CD4-positive, alpha-beta T cell (primary cell): ENCODE data around the gene ADCY5. TPM values are rescaled to one million over a fixed set of nuclear protein-coding genes. Genes with fewer than 3 reads are reported as not detected.

ENCODE experiments used
- ATAC-seq: fragments of 200-7000 bp; cut with Tn5 transposase; one replicate; pipeline ENCODE4 v1.10.0; 2022; ENCODE audit warnings: mild to moderate bottlenecking; ENCODE audit not compliant: poor library complexity
- CTCF ChIA-PET: fragments of 350-600 bp; sonication (Branson Sonifier 250); formaldehyde crosslinking; loops from one replicate; lab custom pipeline; 2021; ENCODE audit warnings: antibody characterized with exemption, inconsistent platforms; lab: Charles Lee
- POLR2A ChIA-PET: fragments of 350-600 bp; sonication (Branson Sonifier 250); formaldehyde crosslinking; loops from one replicate; lab custom pipeline; 2021; ENCODE audit warnings: antibody characterized with exemption, inconsistent platforms; lab: Charles Lee
- DNase-seq, 14 experiments: peaks; one replicate each; pipeline ENCODE4 v3.0.0-alpha.2; 2013 to 2020; ENCODE audit warnings: mixed read lengths in 2 of 14
- H3K27ac ChIP-seq, 2 donors: one replicate each; pipeline versions ENCODE4 v1.5.1 to v1.7.0; 2013; ENCODE audit warnings: low read length in 2 of 2, low read depth in 1 of 2, mild to moderate bottlenecking in 1 of 2
- H3K27me3 ChIP-seq, 2 experiments: 1 replicate in 1 of 2; 2 replicates in 1 of 2; pipeline versions ENCODE4 v1.6.1 to v1.7.0; 2013; ENCODE audit warnings: low read length in 2 of 2, control low read depth in 1 of 2, mild to moderate bottlenecking in 1 of 2, moderate library complexity in 1 of 2; ENCODE audit not compliant: insufficient read depth in 2 of 2, control insufficient read depth in 1 of 2
- H3K36me3 ChIP-seq: one replicate; pipeline ENCODE4 v1.6.1; 2013; ENCODE audit warnings: low read length, control low read depth; ENCODE audit not compliant: insufficient read depth
- H3K4me1 ChIP-seq: one replicate; pipeline ENCODE4 v1.6.1; 2013; ENCODE audit warnings: low read length, control low read depth; ENCODE audit not compliant: insufficient read depth
- H3K4me3 ChIP-seq: one replicate; pipeline ENCODE4 v1.5.1; 2013; ENCODE audit warnings: mild to moderate bottlenecking, low read length, moderate library complexity
- H3K9me3 ChIP-seq, 2 experiments: 1 replicate in 1 of 2; 2 replicates in 1 of 2; pipeline versions ENCODE4 v1.6.1 to v1.7.0; 2013; ENCODE audit warnings: low read length in 2 of 2, mild to moderate bottlenecking in 2 of 2, control low read depth in 1 of 2, moderate library complexity in 1 of 2; ENCODE audit not compliant: control insufficient read depth in 1 of 2, insufficient read depth in 1 of 2
- H3K27ac Mint-ChIP-seq: one replicate; pipeline ENCODE4 v1.8.0; 2020; ENCODE audit warnings: mixed read lengths
- H3K27me3 Mint-ChIP-seq: one replicate; pipeline ENCODE4 v1.8.0; 2021; ENCODE audit warnings: mixed read lengths
- H3K36me3 Mint-ChIP-seq: one replicate; pipeline ENCODE4 v1.8.0; 2021; ENCODE audit warnings: low read depth, mixed read lengths
- H3K4me1 Mint-ChIP-seq: one replicate; pipeline ENCODE4 v1.8.0; 2021; ENCODE audit warnings: low read depth, mixed read lengths
- H3K4me3 Mint-ChIP-seq: one replicate; pipeline ENCODE4 v1.8.0; 2020; ENCODE audit warnings: mild to moderate bottlenecking, mixed read lengths
- H3K9me3 Mint-ChIP-seq: one replicate; pipeline ENCODE4 v1.8.0; 2020; ENCODE audit warnings: mixed read lengths
- intact Hi-C, 2 experiments: fragments of 100-400 bp; cut with DNase I in 1 of 2; cut with micrococcal nuclease in 1 of 2; formaldehyde crosslinking; loops; one replicate each; pipeline versions ENCODE4 v1.15.1 to v1.9.0; 2023 to 2025; cut with DNase I, micrococcal nuclease
- total RNA-seq, 174 experiments: library from RNA in 2 of 174; stranded (reverse) in 2 of 174; gene quantifications; one replicate each; pipeline ENCODE4 v1.2.3 and lab custom pipeline; 2021 to 2026
- TF ChIP-seq, protein P1 (sequence below): fragments of 200-600 bp; IDR thresholded peaks from one replicate; pipeline ENCODE4 v1.8.0; 2022; ENCODE audit warnings: antibody characterized with exemption, mild to moderate bottlenecking

Gene ADCY5
- total RNA-seq, 2 experiments from 2014 or later: not detected

DNA sequence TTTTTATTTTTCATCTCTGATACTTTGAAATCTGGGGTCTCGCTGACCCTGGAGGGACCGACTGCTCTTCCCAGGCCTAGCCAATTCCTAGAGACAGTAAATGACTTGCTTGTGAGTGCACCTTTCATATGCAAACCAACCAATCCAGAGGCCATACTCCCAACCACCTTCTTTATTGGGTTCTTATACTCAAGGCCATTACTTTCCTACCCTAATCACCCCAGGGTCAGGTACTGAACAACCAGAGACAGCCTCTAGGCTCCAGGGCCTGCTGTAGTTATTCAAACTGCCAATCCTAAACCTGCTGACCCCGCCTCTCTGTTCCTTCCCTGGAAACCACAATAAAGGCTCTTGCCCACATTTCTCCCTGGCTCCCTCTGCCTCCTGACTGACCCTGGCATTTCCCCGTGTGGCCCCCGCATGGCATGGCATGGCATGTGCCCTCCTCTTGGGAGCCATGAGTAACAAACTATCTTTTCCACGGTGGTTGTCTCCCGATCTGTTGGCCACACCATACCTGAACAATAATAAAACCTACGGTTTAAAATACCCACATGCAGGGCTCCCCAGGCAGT lies 42.9 kb downstream of the ADCY5 start:
- H3K27ac ChIP-seq: no peak overlapping the region
- H3K9me3 Mint-ChIP-seq: no peaks in the 10 kb centered on the region
- H3K27me3 Mint-ChIP-seq: peaks cover 4% of the 10 kb centered on the region
- ChIA-PET POLR2A (no interaction called here), CTCF (no interaction called here)
- no peak for ATAC-seq
- H3K4me1 Mint-ChIP-seq: no peaks in the 10 kb centered on the region
- H3K36me3 ChIP-seq: no peaks in the 10 kb centered on the region
- no peak overlapping the region for H3K4me3 Mint-ChIP-seq
- H3K4me1 ChIP-seq: no peaks in the 10 kb centered on the region
- H3K4me3 ChIP-seq: no peak overlapping the region
- no peaks in the 10 kb centered on the region for H3K27me3 ChIP-seq
- TF ChIP-seq, protein P1, sequence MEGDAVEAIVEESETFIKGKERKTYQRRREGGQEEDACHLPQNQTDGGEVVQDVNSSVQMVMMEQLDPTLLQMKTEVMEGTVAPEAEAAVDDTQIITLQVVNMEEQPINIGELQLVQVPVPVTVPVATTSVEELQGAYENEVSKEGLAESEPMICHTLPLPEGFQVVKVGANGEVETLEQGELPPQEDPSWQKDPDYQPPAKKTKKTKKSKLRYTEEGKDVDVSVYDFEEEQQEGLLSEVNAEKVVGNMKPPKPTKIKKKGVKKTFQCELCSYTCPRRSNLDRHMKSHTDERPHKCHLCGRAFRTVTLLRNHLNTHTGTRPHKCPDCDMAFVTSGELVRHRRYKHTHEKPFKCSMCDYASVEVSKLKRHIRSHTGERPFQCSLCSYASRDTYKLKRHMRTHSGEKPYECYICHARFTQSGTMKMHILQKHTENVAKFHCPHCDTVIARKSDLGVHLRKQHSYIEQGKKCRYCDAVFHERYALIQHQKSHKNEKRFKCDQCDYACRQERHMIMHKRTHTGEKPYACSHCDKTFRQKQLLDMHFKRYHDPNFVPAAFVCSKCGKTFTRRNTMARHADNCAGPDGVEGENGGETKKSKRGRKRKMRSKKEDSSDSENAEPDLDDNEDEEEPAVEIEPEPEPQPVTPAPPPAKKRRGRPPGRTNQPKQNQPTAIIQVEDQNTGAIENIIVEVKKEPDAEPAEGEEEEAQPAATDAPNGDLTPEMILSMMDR: no peak
- no peak for DNase-seq
- H3K36me3 Mint-ChIP-seq: no peaks in the 10 kb centered on the region
- no peak overlapping the region for H3K27ac Mint-ChIP-seq
- intact Hi-C loops: no loop called here
- H3K9me3 ChIP-seq: peaks cover 0 to 4% of the 10 kb centered on the region in 2 experiments

GRCh38 chr3:123405021-123405420 lies 43.9 kb downstream of the ADCY5 start:
- Mint-ChIP-seq H3K36me3 (no peaks in the 10 kb centered on the region), H3K27ac (no peak overlapping the region), H3K9me3 (no peaks in the 10 kb centered on the region), H3K4me3 (no peak overlapping the region), H3K4me1 (no peaks in the 10 kb centered on the region), H3K27me3 (peaks cover 8% of the 10 kb centered on the region)
- POLR2A ChIA-PET: no interaction called here
- peaks cover 0 to 4% of the 10 kb centered on the region in 2 experiments for H3K9me3 ChIP-seq
- H3K4me3 ChIP-seq: no peak overlapping the region
- DNase-seq (no peak), ATAC-seq (no peak)
- intact Hi-C loops: no loop called here
- H3K4me1 ChIP-seq: no peaks in the 10 kb centered on the region
- H3K36me3 ChIP-seq: no peaks in the 10 kb centered on the region
- TF ChIP-seq, protein P1: no peak
- H3K27me3 ChIP-seq: no peaks in the 10 kb centered on the region
- no peak overlapping the region for H3K27ac ChIP-seq
- CTCF ChIA-PET: no interaction called here

GRCh38 chr3:123404391-123404790 lies 44.5 kb downstream of the ADCY5 start:
- no peaks in the 10 kb centered on the region for H3K36me3 ChIP-seq
- no peaks in the 10 kb centered on the region for H3K36me3 Mint-ChIP-seq
- H3K4me1 Mint-ChIP-seq: no peaks in the 10 kb centered on the region
- no peaks in the 10 kb centered on the region for H3K9me3 Mint-ChIP-seq
- no peak overlapping the region for H3K4me3 Mint-ChIP-seq
- H3K9me3 ChIP-seq: peaks cover 0 to 4% of the 10 kb centered on the region in 2 experiments
- CTCF ChIA-PET: no interaction called here
- no peak for DNase-seq
- H3K27ac Mint-ChIP-seq: no peak overlapping the region
- TF ChIP-seq, protein P1: no peak
- H3K27ac ChIP-seq: no peak overlapping the region
- POLR2A ChIA-PET: no interaction called here
- H3K4me1 ChIP-seq: no peaks in the 10 kb centered on the region
- no peak overlapping the region for H3K4me3 ChIP-seq
- no peaks in the 10 kb centered on the region for H3K27me3 ChIP-seq
- intact Hi-C loops: no loop called here
- peaks cover 12% of the 10 kb centered on the region for H3K27me3 Mint-ChIP-seq
- ATAC-seq: no peak
